Kidney epithelial cell (primary cell): ENCODE data around the gene RPTOR. TPM values are rescaled to one million over a fixed set of nuclear protein-coding genes. Genes with fewer than 3 reads are reported as not detected.
"Not testable (repeated sequence)": the region's sequence is repeated elsewhere in the genome, so short reads cannot be mapped to it uniquely, and the experiment has no call there.

Experiments used
- DNase-seq: peaks from one replicate; pipeline ENCODE4 v3.0.0-alpha.2; 2010; ENCODE audit warnings: low read depth
- H3K27me3 ChIP-seq: 2 replicates; pipeline ENCODE4 v1.6.0; 2011; ENCODE audit warnings: low read length; ENCODE audit not compliant: control insufficient read depth, insufficient read depth
- H3K36me3 ChIP-seq: 2 replicates; pipeline ENCODE4 v1.5.1; 2011; ENCODE audit warnings: low read length; ENCODE audit not compliant: control insufficient read depth, insufficient read depth
- H3K4me3 ChIP-seq: 2 replicates; pipeline ENCODE4 v1.5.1; 2011; ENCODE audit warnings: low read depth, mild to moderate bottlenecking, control low read depth, low read length
- total RNA-seq: library from RNA; depleted of rRNA; stranded (reverse); fragments of >200 nt; gene quantifications from 2 replicates; pipeline ENCODE4 v1.2.3, GENCODE V29; 2015
- TF ChIP-seq, protein P1 (sequence below): IDR thresholded peaks from 2 replicates; pipeline ENCODE4 v1.5.1; 2011; ENCODE audit warnings: mild to moderate bottlenecking, moderate library complexity, low read length, control low read depth, inconsistent platforms; ENCODE audit not compliant: insufficient read depth, poor library complexity, severe bottlenecking

RPTOR gene
- total RNA-seq, 1 donor from 2014 or later: 22.7 TPM

DNA sequence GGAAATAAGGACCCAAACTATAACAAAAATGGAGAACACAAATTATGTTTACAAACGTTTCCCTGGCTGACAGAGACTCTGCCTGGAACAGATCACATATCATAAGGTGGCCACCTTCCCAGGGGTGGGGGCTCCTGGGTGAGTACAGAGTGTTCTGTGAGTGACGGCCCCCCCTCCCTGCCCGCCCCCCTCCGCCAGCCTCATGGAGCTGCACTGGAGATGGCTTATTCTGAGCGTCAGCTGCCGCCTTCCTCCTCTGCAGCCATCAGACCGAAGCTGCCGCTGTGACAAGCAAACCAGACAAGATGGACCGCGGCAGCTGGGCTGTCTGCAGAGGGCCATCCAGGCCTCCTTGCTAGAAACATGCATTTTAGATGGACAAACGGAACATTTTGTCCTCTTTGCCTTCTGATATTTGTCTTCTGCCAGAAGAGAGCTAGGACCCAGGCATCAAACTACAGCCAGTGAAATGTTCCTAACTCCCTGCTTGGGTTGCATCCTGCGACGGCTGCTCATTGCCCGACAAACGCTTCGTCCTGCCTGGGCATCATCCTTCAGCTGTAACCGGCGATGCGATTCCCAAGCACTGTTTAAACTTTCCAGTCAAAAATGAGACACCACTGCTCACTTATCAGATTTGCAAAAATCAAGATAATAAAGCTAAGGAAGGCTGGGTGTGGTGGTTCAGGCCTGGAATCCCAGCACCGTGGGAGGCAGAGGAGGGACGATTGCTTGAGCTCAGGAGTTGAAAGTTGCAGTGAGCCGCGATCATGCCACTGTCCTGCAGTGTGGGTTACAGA lies 15.3 kb upstream of the RPTOR start:
- H3K4me3 ChIP-seq: no peak overlapping the region
- DNase-seq: no peak
- peaks cover 11% of the 10 kb centered on the region for H3K27me3 ChIP-seq
- H3K36me3 ChIP-seq: no peaks in the 10 kb centered on the region
- TF ChIP-seq, protein P1, sequence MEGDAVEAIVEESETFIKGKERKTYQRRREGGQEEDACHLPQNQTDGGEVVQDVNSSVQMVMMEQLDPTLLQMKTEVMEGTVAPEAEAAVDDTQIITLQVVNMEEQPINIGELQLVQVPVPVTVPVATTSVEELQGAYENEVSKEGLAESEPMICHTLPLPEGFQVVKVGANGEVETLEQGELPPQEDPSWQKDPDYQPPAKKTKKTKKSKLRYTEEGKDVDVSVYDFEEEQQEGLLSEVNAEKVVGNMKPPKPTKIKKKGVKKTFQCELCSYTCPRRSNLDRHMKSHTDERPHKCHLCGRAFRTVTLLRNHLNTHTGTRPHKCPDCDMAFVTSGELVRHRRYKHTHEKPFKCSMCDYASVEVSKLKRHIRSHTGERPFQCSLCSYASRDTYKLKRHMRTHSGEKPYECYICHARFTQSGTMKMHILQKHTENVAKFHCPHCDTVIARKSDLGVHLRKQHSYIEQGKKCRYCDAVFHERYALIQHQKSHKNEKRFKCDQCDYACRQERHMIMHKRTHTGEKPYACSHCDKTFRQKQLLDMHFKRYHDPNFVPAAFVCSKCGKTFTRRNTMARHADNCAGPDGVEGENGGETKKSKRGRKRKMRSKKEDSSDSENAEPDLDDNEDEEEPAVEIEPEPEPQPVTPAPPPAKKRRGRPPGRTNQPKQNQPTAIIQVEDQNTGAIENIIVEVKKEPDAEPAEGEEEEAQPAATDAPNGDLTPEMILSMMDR: no peak

DNA sequence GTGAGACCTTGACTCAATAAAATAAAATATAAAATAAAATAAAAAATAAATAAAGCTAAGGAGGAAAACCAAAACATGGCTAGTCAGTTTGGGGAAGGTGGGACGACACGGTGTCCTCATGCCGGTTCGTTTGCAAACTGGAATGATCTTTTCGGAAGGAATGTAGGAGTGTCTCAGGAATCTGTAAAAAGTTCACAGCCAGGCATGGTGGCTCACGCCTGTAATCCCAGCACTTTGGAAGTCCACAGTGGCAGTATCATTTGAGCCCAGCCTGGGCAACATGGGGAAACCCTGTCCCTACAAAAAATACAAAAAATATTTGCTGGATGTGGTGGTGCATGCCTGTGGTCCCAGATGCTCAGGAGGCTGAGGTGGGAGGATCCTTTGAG lies 14.7 kb upstream of the RPTOR start:
- H3K36me3 ChIP-seq: no peaks in the 10 kb centered on the region
- TF ChIP-seq, protein P1: no peak
- H3K27me3 ChIP-seq: peaks cover 11% of the 10 kb centered on the region
- H3K4me3 ChIP-seq: no peak overlapping the region
- DNase-seq: no peak

DNA sequence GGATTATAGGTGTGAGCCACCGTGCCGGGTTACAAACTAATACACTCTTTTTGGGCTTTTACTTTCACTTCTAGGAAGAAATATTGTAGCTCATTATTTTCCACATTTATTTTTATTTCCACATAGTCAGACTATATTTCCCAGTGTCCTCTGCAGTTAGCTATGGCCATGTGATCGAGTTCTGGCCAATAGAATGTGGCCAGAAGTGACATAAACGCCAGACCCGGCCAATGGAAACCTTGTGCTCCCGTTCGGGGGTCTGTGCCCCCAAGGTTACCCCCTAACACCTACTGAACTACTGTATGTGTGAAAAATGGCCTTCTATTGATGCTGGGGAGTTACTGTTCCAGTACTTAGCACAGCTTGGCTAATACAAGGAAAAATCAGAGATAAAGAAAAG lies 13.2 kb upstream of the RPTOR start:
- no peak overlapping the region for H3K4me3 ChIP-seq
- TF ChIP-seq, protein P1: no peak
- DNase-seq: no peak
- H3K36me3 ChIP-seq: no peaks in the 10 kb centered on the region
- H3K27me3 ChIP-seq: peaks cover 11% of the 10 kb centered on the region

DNA sequence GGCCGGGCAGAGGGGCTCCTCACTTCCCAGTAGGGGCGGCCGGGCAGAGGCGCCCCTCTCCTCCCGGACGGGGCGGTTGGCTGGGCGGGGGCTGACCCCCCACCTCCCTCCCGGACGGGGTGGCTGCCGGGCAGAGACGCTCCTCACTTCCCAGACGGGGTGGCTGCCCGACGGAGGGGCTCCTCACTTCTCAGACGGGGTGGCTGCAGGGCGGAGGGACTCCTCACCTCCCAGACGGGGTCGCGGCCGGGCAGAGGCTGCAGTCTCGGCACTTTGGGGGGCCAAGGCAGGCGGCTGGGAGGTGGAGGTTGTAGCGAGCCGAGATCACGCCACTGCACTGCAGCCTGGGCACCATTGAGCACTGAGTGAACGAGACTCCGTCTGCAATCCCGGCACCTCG lies 7.3 kb upstream of the RPTOR start:
- not testable (repeated sequence) for H3K36me3 ChIP-seq, H3K27me3 ChIP-seq, H3K4me3 ChIP-seq, DNase-seq

DNA sequence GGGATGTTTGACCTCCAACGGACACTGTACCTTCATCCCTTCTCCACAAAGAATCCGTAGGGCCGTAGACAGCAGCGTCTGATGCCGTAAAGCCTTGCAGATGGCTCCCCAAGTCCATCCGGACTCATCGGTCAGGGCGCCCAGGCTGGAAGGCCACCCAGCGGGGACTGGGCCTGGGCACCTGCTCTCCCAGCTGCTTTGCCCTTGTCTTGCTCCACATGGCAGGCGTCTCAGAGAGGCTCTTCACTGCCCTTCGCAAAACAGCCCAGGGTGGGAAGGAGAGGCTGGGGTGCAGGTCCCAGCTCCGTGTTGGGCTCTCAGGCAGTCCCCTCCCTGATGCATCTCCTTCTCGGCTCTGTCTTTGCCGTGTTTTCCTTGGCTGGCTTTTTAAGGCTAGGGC lies 6.2 kb upstream of the RPTOR start:
- Histone ChIP-seq H3K4me3 (no peak overlapping the region), H3K27me3 (peaks cover 3% of the 10 kb centered on the region), H3K36me3 (no peaks in the 10 kb centered on the region)
- TF ChIP-seq, protein P1: no peak
- no peak for DNase-seq

DNA sequence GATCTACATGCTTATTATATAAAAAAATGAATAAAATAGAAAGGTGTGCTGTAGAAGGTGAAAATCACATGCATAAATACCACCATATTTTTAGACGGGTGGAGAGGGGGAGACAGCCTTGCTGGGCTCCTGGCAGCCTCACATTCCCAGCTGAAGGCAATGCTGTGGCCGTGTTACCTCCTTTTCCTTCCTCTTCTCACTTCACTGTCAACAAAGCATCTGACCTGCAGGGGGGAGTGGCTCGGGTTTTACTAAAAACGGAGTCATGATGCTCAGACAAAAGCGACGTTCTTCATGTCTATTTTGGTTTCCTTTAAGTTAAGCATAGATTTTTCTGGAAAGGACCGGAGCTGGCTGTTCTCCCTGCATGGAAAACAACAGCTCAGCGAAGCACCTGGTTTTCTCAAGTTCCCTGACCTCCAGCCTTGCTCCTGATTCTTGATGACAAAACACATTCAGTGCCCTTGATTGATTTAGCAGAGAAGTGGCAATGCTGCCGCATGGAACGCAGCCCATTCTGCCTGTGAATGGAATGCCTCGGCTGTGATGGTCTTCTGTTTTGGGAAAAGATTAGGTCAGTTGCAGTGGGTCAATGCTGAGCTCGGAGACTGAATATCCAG lies 5.5 kb upstream of the RPTOR start:
- Histone ChIP-seq H3K4me3 (no peak overlapping the region), H3K36me3 (no peaks in the 10 kb centered on the region), H3K27me3 (peaks cover 3% of the 10 kb centered on the region)
- TF ChIP-seq, protein P1: no peak
- no peak for DNase-seq
